ENCODE data around the gene C1S.
A peak's percentile ranks its signal among the peaks of the same experiment; 100 is the strongest.
"Not testable (repeated sequence)": the region's sequence is repeated elsewhere in the genome, so short reads cannot be mapped to it uniquely, and the experiment has no call there.

Gene C1S

DNA sequence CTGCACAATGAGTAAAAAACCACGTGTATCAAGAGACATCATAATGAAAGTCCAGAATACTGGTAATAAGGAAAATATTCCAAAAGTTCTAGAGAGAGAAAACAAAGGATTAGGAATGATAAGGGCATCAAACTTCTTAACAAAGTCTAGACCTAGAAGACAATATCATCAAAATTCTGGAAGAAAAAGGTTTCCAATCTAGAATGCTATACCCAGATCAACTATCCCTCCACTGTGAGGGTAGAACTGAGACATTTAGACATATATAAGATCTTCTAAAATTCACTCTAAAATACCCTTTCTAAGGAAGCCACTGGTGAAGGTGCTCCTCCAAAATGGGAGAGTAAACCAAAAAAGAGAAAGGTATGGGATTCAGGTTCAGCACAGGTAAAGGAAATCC lies 45.6 kb downstream of the C1S start:
- TF ChIP-seq CTCF (IDR thresholded peaks at IDR 0.05) (no peak), ZFX (IDR thresholded peaks at IDR 0.05; ENCODE audit: borderline replicate concordance) (no peak)
- H3K27ac ChIP-seq = no peak overlapping the region

- H3K27ac ChIP-seq = not testable (repeated sequence)
Measured at GRCh38 chr12:7107181-7107580, 46.7 kb downstream of the C1S start.

- no peak overlapping the region for H3K27ac ChIP-seq
- no peak for TF ChIP-seq ZFX (IDR thresholded peaks at IDR 0.05; ENCODE audit: borderline replicate concordance)
Measured at GRCh38 chr12:7107636-7108002, 47.1 kb downstream of the C1S start.

GRCh38 chr12:7108003-7108795 lies 47.7 kb downstream of the C1S start:
- TF ChIP-seq CTCF (IDR thresholded peaks at IDR 0.05) (no peak), ZFX (IDR thresholded peaks at IDR 0.05; ENCODE audit: borderline replicate concordance) (no peak)
- H3K27ac ChIP-seq = no peak overlapping the region

DNA sequence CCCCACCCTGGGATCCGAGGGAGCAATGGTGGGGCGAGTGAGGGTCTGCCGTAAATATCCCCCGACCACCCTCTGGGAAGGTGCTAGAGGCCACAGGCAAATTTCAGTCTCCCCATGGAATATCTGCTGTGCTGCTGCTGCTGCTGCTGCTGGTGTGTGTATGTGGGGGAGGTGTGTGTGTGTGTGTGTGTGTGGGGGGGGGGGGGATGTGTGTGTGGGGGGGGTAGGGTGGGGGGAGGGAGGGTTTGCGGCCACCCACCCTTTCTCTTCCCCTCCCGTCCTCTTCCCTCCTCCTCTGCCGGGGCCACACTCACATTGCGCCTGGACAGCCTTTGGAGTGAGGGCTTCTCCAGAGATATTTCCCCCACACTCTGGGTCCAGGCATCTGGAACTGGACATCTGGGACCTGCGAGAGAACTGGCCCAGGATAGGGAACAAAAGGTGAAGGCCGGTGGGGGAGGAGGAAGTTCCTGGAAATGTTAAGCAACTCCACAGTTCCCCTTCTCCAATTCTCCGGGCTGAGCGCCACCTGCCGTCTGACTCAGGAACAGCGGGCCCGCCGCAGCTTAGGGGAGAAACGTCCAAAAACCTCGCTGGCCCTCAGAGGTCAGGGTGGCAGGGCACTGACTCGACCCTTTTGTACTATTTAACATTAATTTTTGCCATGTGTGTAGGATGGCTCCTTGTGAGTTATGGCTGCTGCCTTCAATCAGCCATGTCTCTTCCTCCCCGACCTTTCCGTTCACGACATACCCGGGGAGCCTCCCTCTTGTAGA lies 48.5 kb downstream of the C1S start, which contains the start of gene C1RL:
TSS of gene C1RL (minus strand) at position 419 of the 776 bp plus-strand sequence. CDS start at position 385, 34 bp downstream.
- H3K27ac ChIP-seq = no peak within 1 kb of the TSS
- TF ChIP-seq ZFX (IDR thresholded peaks at IDR 0.05; ENCODE audit: borderline replicate concordance) (no peak), CTCF (IDR thresholded peaks at IDR 0.05) (peak; percentile 98)

GRCh38 chr12:7109572-7109920 lies 49.0 kb downstream of the C1S start:
- TF ChIP-seq CTCF (IDR thresholded peaks at IDR 0.05) (0 out of 2 replicates have a peak, but pooled peaks have one; percentile 42), ZFX (IDR thresholded peaks at IDR 0.05; ENCODE audit: borderline replicate concordance) (no peak)
- H3K27ac ChIP-seq = no peak overlapping the region

DNA sequence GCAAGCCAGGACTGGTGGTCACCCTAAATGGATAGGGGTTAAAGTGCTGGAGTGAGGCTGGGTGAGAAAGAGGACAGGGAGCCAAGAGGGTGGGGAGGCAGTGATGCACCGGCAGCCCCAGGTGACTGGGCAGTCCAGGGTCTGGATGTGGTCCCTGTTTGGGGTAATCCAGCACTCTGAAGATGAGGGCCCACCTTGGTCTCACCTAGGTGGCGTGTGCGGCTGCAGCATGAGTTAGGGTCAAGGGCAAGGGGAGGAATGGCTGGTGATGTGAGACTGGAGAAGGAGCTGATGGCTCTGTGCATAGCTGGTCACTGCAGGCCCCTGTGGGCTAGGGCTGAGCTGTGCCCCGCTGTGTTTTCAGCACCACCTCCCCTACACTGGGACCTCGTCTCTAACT lies 50.1 kb downstream of the C1S start:
- no peak for TF ChIP-seq ZFX (IDR thresholded peaks at IDR 0.05; ENCODE audit: borderline replicate concordance)
- TF ChIP-seq CTCF (IDR thresholded peaks at IDR 0.05) = no peak
- no peak overlapping the region for H3K27ac ChIP-seq

DNA sequence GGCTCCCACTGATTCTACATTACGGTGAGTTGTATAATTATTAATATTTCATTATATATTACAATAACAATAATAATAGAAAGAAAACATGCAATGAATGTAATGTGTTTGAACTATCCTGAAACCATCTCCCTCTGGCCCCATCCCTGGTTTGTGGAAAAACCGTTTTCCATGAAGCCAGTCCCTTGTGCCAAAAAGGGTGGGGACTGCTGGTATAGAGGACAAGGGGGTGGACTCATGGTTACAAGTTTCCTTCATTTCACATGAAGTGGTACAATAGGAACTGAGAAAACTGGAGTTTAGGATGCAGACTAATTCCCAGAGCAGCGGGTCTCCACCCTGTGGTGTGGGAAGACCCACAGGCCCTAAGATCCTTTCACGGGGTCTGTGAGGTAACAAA lies 51.5 kb downstream of the C1S start:
- H3K27ac ChIP-seq = no peak overlapping the region
- TF ChIP-seq CTCF (IDR thresholded peaks at IDR 0.05) (no peak), ZFX (IDR thresholded peaks at IDR 0.05; ENCODE audit: borderline replicate concordance) (no peak)

All from 22Rv1 (cell line).